Vagina (tissue), 2 donors: ENCODE measurements around the gene HS3ST3B1.

Experiments used
- POLR2A ChIP-seq, 2 donors: fragments of 450-650 bp; IDR thresholded peaks; one replicate each; pipeline ENCODE4 v1.6.1; 2017; ENCODE audit warnings: antibody characterized with exemption in 2 of 2, mild to moderate bottlenecking in 2 of 2, moderate library complexity in 2 of 2
- TF ChIP-seq, protein P1 (sequence below), 3 experiments: fragments of 450-650 bp in 2 of 3; fragments of 200-600 bp in 1 of 3; sonication (generic) in 1 of 3; IDR thresholded peaks; one replicate each; pipeline ENCODE4 v1.5.1; 2017 to 2019; ENCODE audit warnings: antibody characterized with exemption in 3 of 3, mild to moderate bottlenecking in 2 of 3, moderate library complexity in 2 of 3

DNA sequence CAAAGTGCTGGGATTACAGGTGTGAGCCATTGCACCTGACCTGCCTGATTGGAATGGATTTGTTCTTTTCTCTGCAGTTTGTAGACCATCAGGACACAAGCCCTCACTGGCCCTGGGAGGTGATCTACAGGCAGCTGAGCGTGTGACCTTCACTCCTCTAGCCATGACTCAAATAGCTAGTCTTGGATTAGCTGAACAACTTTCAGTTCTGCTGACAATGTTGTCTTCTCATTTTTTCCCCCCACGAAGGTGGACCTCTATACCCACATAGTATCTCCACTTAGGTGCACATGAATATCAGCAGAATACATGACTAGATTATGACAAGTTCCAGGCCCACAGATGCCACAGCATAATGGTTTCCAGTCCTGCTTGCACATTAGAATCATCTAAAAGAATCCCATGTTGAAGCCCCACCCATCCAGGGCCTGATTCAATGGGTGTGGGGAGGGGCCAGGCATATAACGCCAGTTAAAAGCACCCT is 36.8 kb downstream of the HS3ST3B1 start:
- TF ChIP-seq, protein P1, sequence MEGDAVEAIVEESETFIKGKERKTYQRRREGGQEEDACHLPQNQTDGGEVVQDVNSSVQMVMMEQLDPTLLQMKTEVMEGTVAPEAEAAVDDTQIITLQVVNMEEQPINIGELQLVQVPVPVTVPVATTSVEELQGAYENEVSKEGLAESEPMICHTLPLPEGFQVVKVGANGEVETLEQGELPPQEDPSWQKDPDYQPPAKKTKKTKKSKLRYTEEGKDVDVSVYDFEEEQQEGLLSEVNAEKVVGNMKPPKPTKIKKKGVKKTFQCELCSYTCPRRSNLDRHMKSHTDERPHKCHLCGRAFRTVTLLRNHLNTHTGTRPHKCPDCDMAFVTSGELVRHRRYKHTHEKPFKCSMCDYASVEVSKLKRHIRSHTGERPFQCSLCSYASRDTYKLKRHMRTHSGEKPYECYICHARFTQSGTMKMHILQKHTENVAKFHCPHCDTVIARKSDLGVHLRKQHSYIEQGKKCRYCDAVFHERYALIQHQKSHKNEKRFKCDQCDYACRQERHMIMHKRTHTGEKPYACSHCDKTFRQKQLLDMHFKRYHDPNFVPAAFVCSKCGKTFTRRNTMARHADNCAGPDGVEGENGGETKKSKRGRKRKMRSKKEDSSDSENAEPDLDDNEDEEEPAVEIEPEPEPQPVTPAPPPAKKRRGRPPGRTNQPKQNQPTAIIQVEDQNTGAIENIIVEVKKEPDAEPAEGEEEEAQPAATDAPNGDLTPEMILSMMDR (IDR thresholded peaks at IDR 0.05): no peak
- no peak for TF ChIP-seq POLR2A (IDR thresholded peaks at IDR 0.05)
